ENCODE measurements around the gene PRR36.

The PRR36 gene

GRCh38 chr19:7916955-7917266 is 42.7 kb upstream of the PRR36 start:
- Histone ChIP-seq H3K27me3 (ENCODE audit: insufficient read depth, poor library complexity, severe bottlenecking) (peaks cover 3% of the 10 kb centered on the region), H3K27ac (replicated peaks) (peak overlapping the region; percentile 1; the same call in 1 of the 2 replicates), H3K4me3 (replicated peaks; ENCODE audit: insufficient read depth, low read length) (peak overlapping the region; percentile 44)
- no peak for DNase-seq (ENCODE audit: low read depth in 1 of 2, low spot score in 1 of 2)
- TF ChIP-seq GABPA (IDR thresholded peaks at IDR 0.05; ENCODE audit: low read depth): no peak
- TF ChIP-seq POLR2AphosphoS5 (IDR thresholded peaks at IDR 0.05; ENCODE audit: low read depth): no peak
- TF ChIP-seq REST (IDR thresholded peaks at IDR 0.05; ENCODE audit: insufficient replicate concordance, low read depth): no peak
- no peak for TF ChIP-seq CTCF (IDR thresholded peaks at IDR 0.05; ENCODE audit: insufficient read depth, low read length)
- TF ChIP-seq SPI1 (IDR thresholded peaks at IDR 0.05; ENCODE audit: borderline replicate concordance, low read depth): no peak

- TF ChIP-seq REST (IDR thresholded peaks at IDR 0.05; ENCODE audit: insufficient replicate concordance, low read depth) (no peak), CTCF (IDR thresholded peaks at IDR 0.05; ENCODE audit: insufficient read depth, low read length) (no peak), SPI1 (IDR thresholded peaks at IDR 0.05; ENCODE audit: borderline replicate concordance, low read depth) (no peak), GABPA (IDR thresholded peaks at IDR 0.05; ENCODE audit: low read depth) (peak; percentile 64), POLR2AphosphoS5 (IDR thresholded peaks at IDR 0.05; ENCODE audit: low read depth) (0 out of 2 replicates have a peak, but pooled peaks have one; percentile 23)
- no peak overlapping the region; the same call in 1 of the 2 replicates for H3K27ac ChIP-seq (replicated peaks)
- H3K27me3 ChIP-seq (ENCODE audit: insufficient read depth, poor library complexity, severe bottlenecking): peaks cover 3% of the 10 kb centered on the region
- peak; percentile 59 to 64 for DNase-seq (ENCODE audit: low read depth in 1 of 2, low spot score in 1 of 2)
- peak overlapping the region; percentile 44 for H3K4me3 ChIP-seq (replicated peaks; ENCODE audit: insufficient read depth, low read length)
These were observed 42.1 kb upstream of the PRR36 start for GRCh38 chr19:7916103-7916954.

- H3K27ac ChIP-seq (replicated peaks): no peak overlapping the region
- TF ChIP-seq REST (IDR thresholded peaks at IDR 0.05; ENCODE audit: insufficient replicate concordance, low read depth) (no peak), GABPA (IDR thresholded peaks at IDR 0.05; ENCODE audit: low read depth) (no peak), CTCF (IDR thresholded peaks at IDR 0.05; ENCODE audit: insufficient read depth, low read length) (no peak), POLR2AphosphoS5 (IDR thresholded peaks at IDR 0.05; ENCODE audit: low read depth) (no peak), SPI1 (IDR thresholded peaks at IDR 0.05; ENCODE audit: borderline replicate concordance, low read depth) (no peak)
- H3K4me3 ChIP-seq (replicated peaks; ENCODE audit: insufficient read depth, low read length): peak overlapping the region; percentile 44
- peaks cover 3% of the 10 kb centered on the region for H3K27me3 ChIP-seq (ENCODE audit: insufficient read depth, poor library complexity, severe bottlenecking)
- no peak for DNase-seq (ENCODE audit: low read depth in 1 of 2, low spot score in 1 of 2)
These were observed 41.3 kb upstream of the PRR36 start for GRCh38 chr19:7915250-7916102.
